Kidney epithelial cell (primary cell): ENCODE results near the gene SDHB. TPM values are rescaled to one million over a fixed set of nuclear protein-coding genes. Genes with fewer than 3 reads are reported as not detected.

Experiments
- DNase-seq: peaks from one replicate; pipeline ENCODE4 v3.0.0-alpha.2; 2010; ENCODE audit warnings: low read depth
- H3K27me3 ChIP-seq: 2 replicates; pipeline ENCODE4 v1.6.0; 2011; ENCODE audit warnings: low read length; ENCODE audit not compliant: control insufficient read depth, insufficient read depth
- H3K36me3 ChIP-seq: 2 replicates; pipeline ENCODE4 v1.5.1; 2011; ENCODE audit warnings: low read length; ENCODE audit not compliant: control insufficient read depth, insufficient read depth
- H3K4me3 ChIP-seq: 2 replicates; pipeline ENCODE4 v1.5.1; 2011; ENCODE audit warnings: low read depth, mild to moderate bottlenecking, control low read depth, low read length
- total RNA-seq: library from RNA; depleted of rRNA; stranded (reverse); fragments of >200 nt; gene quantifications from 2 replicates; pipeline ENCODE4 v1.2.3, GENCODE V29; 2015
- TF ChIP-seq, protein P1 (sequence below): IDR thresholded peaks from 2 replicates; pipeline ENCODE4 v1.5.1; 2011; ENCODE audit warnings: mild to moderate bottlenecking, moderate library complexity, low read length, control low read depth, inconsistent platforms; ENCODE audit not compliant: insufficient read depth, poor library complexity, severe bottlenecking

Gene SDHB
- total RNA-seq, 1 donor from 2014 or later = 122 TPM

DNA sequence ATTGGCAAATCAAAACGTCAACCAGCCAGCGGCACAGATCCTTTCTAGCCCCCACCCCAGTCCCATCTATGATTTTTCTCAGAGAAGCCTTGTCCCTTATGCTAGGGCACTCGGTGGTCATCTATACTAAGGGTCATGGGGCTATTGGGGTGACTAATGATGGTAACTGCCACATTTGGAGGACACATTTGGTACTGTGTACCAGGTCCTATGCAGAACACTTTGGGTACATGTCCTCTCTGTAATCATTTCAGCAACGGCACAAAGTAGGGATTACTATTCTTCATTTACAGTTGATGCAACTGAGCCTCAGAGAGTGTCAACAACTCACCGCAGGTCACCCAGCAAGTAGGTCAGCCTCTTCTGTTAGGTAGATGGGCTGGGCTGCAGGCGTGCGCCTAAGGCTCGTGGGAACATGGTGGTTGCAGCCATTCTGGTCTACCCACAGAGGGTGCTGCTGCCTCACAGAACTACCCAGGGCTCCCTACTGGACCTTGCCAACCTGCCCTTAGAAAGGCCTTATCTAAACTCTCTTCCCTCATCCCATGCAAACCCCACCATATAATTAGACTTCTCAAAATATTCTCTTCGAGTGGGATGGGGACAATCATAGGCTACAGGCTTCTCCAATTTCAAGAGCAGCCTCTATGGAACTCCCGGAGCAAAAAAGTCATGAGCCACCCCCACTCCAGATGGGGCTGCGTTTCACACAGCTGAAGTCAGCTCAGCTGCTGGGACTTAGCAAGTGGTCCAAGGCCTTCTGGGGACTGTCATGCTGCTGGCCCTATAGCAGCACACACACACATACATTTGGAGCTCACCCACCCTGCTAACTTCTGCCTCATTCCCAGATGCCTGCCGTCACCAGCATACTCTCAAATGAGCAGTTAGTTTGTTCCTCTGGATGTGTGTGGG lies 5.8 kb upstream of the SDHB start:
- no peaks in the 10 kb centered on the region for H3K27me3 ChIP-seq
- DNase-seq = no peak
- H3K4me3 ChIP-seq = no peak overlapping the region
- TF ChIP-seq, protein P1, sequence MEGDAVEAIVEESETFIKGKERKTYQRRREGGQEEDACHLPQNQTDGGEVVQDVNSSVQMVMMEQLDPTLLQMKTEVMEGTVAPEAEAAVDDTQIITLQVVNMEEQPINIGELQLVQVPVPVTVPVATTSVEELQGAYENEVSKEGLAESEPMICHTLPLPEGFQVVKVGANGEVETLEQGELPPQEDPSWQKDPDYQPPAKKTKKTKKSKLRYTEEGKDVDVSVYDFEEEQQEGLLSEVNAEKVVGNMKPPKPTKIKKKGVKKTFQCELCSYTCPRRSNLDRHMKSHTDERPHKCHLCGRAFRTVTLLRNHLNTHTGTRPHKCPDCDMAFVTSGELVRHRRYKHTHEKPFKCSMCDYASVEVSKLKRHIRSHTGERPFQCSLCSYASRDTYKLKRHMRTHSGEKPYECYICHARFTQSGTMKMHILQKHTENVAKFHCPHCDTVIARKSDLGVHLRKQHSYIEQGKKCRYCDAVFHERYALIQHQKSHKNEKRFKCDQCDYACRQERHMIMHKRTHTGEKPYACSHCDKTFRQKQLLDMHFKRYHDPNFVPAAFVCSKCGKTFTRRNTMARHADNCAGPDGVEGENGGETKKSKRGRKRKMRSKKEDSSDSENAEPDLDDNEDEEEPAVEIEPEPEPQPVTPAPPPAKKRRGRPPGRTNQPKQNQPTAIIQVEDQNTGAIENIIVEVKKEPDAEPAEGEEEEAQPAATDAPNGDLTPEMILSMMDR = peak; percentile 86
- no peaks in the 10 kb centered on the region for H3K36me3 ChIP-seq

DNA sequence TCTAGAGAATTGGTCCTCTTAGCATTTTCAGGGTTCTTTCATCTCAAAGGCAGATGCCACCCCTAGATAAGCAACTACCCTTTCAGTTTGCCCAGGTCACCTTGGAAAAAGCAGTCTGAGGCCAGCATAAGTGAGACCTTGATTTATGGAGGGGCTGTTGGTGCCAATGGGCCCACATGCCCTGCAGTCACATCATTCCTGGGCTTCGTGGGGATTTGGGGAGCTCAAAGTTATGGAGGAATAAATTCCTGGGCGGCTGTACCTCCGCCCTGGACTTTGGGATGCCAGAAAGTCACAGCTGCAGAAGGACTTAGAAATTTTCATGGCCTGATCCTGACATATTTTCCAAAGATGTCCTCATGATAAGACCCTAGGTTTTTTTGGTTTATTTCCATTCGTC lies 2.7 kb upstream of the SDHB start:
- DNase-seq = no peak
- Histone ChIP-seq H3K27me3 (no peaks in the 10 kb centered on the region), H3K4me3 (no peak overlapping the region), H3K36me3 (no peaks in the 10 kb centered on the region)
- TF ChIP-seq, protein P1 = no peak

DNA sequence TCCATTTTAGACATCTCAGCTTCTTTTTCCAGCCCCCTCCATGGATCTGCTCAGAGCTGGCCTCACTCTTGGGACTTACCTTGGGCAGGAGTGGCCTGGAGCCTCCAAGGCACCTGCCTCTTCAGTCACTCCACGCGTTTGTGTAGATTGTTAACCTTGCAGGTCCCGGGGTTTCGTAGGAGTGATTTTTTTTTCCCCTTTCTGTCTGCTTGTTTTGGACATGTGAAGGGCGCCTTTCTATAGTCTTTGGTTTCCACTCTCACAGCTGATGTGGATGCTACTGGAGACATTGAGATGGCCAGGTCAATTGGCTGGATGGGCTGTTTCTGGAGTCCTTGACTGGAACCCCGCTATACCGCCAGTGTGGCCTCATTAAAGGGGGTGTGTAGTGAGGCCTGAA lies 2.0 kb upstream of the SDHB start:
- DNase-seq = no peak
- TF ChIP-seq, protein P1 = no peak
- no peak overlapping the region for H3K4me3 ChIP-seq
- H3K27me3 ChIP-seq = no peaks in the 10 kb centered on the region
- H3K36me3 ChIP-seq = no peaks in the 10 kb centered on the region

DNA sequence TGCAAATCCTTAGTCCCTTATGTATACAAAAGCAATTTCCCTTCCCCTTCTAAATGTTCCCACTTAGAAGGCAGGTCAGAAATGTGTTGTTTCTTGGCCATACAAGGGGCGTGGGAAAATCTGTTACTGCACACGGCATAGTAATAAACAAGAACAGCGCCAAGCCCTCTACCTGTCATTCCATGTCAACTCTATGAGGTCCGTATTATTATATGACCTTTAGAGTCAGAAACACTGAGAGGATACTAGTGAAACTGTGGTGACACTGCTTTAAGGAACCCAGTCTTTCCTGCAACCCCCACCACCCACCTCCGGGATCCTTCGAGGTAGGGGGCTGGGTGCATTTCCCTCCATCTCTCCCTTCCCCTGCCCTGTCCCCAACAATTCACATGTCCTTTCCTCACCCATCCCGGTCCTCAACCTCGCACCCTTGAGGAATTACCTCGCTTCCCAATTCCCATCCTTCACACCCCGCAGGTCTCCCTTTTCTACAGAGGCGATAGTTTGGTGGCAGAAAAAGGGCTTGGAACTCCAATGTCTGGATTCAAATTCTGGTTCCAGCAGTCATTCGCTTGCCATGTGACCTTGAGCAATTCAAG lies 647 bp downstream of the SDHB start:
- H3K4me3 ChIP-seq = peak overlapping the region; percentile 98
- no peaks in the 10 kb centered on the region for H3K27me3 ChIP-seq
- H3K36me3 ChIP-seq = no peaks in the 10 kb centered on the region
- TF ChIP-seq, protein P1 = no peak
- DNase-seq = no peak

DNA sequence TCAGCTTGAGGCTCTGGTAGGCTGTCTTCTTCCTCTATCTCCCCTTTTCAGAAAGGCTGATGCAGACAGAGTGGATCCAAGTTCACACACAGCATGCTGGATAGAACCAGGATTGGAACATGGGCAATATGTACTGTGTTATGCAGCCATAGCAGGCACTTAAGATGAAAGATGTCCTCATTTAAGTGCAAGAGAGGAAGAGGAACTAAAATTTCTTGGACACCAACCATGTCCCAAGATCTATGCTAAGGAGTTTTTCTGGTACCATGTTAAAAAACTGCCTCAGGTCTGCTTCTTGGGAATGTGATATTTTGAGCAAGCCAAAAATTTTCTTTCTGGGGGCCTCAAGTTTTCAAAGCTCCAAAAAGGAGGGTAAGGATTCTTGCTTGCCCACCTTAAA lies 1.2 kb downstream of the SDHB start:
- Histone ChIP-seq H3K27me3 (no peaks in the 10 kb centered on the region), H3K36me3 (no peaks in the 10 kb centered on the region), H3K4me3 (peak overlapping the region; percentile 98)
- TF ChIP-seq, protein P1 = no peak
- DNase-seq = no peak
